ENCODE results near the gene GKN2.

GKN2 gene

GRCh38 chr2:68952887-68953521 is at the start of gene GKN2:
Gene GKN2, minus strand, starts transcription at chr2:68952893. Its CDS starts 32 bp downstream, at chr2:68952861.
- DNase-seq = no peak

- no peak for DNase-seq
Observed at GRCh38 chr2:69001879-69002278, 49.2 kb upstream of the GKN2 start.

GRCh38 chr2:68997401-68997800 is 44.7 kb upstream of the GKN2 start:
- DNase-seq = no peak

- DNase-seq = no peak
Observed at GRCh38 chr2:68995916-68996315, 43.2 kb upstream of the GKN2 start.

GRCh38 chr2:68994864-68995263 is 42.2 kb upstream of the GKN2 start:
- DNase-seq = no peak

GRCh38 chr2:68993660-68994059 is 41.0 kb upstream of the GKN2 start:
- no peak for DNase-seq

GRCh38 chr2:68992933-68993332 is 40.2 kb upstream of the GKN2 start:
- DNase-seq = no peak

- no peak for DNase-seq
Observed at GRCh38 chr2:68992341-68992740, 39.6 kb upstream of the GKN2 start.

- DNase-seq = no peak
Observed at GRCh38 chr2:68989035-68989434, 36.3 kb upstream of the GKN2 start.

- no peak for DNase-seq
Observed at GRCh38 chr2:68987021-68987503, 34.4 kb upstream of the GKN2 start.

- DNase-seq = no peak
Observed at GRCh38 chr2:68980956-68981355, 28.3 kb upstream of the GKN2 start.

- no peak for DNase-seq
Observed at GRCh38 chr2:68978098-68978497, 25.4 kb upstream of the GKN2 start.

- DNase-seq = no peak
Observed at GRCh38 chr2:68977453-68977852, 24.8 kb upstream of the GKN2 start.

GRCh38 chr2:68975844-68976243 is 23.2 kb upstream of the GKN2 start:
- DNase-seq = no peak

- no peak for DNase-seq
Observed at GRCh38 chr2:68974946-68975665, 22.4 kb upstream of the GKN2 start.

GRCh38 chr2:68974251-68974650 is 21.6 kb upstream of the GKN2 start, which contains the start of gene GKN1:
Gene GKN1, plus strand, starts transcription at chr2:68974636. Its CDS starts 42 bp downstream, at chr2:68974678.
- DNase-seq = no peak

GRCh38 chr2:68971591-68972231 is 19.0 kb upstream of the GKN2 start:
- DNase-seq = no peak

GRCh38 chr2:68970566-68971265 is 18.0 kb upstream of the GKN2 start:
- no peak for DNase-seq

GRCh38 chr2:68969736-68970490 is 17.2 kb upstream of the GKN2 start:
- no peak for DNase-seq

GRCh38 chr2:68968221-68968620 is 15.5 kb upstream of the GKN2 start:
- no peak for DNase-seq

GRCh38 chr2:68964282-68964681 is 11.6 kb upstream of the GKN2 start:
- DNase-seq = no peak

- no peak for DNase-seq
Observed at GRCh38 chr2:68961380-68961779, 8.7 kb upstream of the GKN2 start.

GRCh38 chr2:68959001-68959400 is 6.3 kb upstream of the GKN2 start:
- DNase-seq = no peak

All from activated CD4-positive, alpha-beta T cell treated with anti-CD3 and anti-CD28 coated beads, Interleukin-2, amount 50 U/mL, for 48 hours (primary cell).